Endothelial cell of umbilical vein (primary cell): ENCODE data around the gene DESI2. TPM values are rescaled to one million over a fixed set of nuclear protein-coding genes. Genes with fewer than 3 reads are reported as not detected.

ENCODE experiments used
- BruUV-seq: library from RNA; stranded (reverse); fragments of 400-500 nt; replicated peaks from 2 replicates; lab custom pipeline; 2021; lab: Mats Ljungman, UMichigan
- CTCF ChIA-PET: fragments of 300-600, 350-600 bp; sonication (Branson Sonifier 250); formaldehyde crosslinking; loops from one replicate; lab custom pipeline; 2021; ENCODE audit warnings: antibody characterized with exemption, inconsistent platforms; lab: Charles Lee
- POLR2A ChIA-PET: fragments of 300-600, 350-600 bp; sonication (Branson Sonifier 250); formaldehyde crosslinking; loops from one replicate; lab custom pipeline; 2021; ENCODE audit warnings: antibody characterized with exemption, inconsistent platforms; lab: Charles Lee
- DNase-seq: peaks from one replicate; pipeline ENCODE4 v3.0.0-alpha.2; 2011; ENCODE audit warnings: low read depth, low spot score
- FAIRE-seq: peaks from 2 replicates; lab custom pipeline; 2011; peaks lifted over from hg19 to GRCh38; lab: Jason Lieb, UNC
- H2AFZ ChIP-seq: 2 replicates; pipeline ENCODE4 v1.6.0; 2012; ENCODE audit warnings: low read depth, low read length, control low read depth, inconsistent platforms
- H3K27ac ChIP-seq: 2 replicates; pipeline ENCODE4 v1.5.1; 2011; ENCODE audit warnings: low read depth, mild to moderate bottlenecking, control low read depth, low read length, moderate library complexity; ENCODE audit not compliant: insufficient read depth
- H3K27me3 ChIP-seq, 2 experiments: 2 replicates each; pipeline versions ENCODE4 v1.6.0 to v1.6.1; 2011; ENCODE audit warnings: low read length in 2 of 2, mixed read lengths in 1 of 2; ENCODE audit not compliant: control insufficient read depth in 2 of 2, insufficient read depth in 2 of 2
- H3K36me3 ChIP-seq, 2 experiments: 2 replicates in 1 of 2; 3 replicates in 1 of 2; pipeline ENCODE4 v1.5.1; 2011; ENCODE audit warnings: low read length in 2 of 2, mild to moderate bottlenecking in 1 of 2, moderate library complexity in 1 of 2; ENCODE audit not compliant: control insufficient read depth in 2 of 2, insufficient read depth in 2 of 2; ENCODE audit errors: extremely low read depth in 1 of 2
- H3K4me1 ChIP-seq: 3 replicates; pipeline ENCODE4 v1.5.1; 2011; ENCODE audit warnings: mild to moderate bottlenecking, low read length; ENCODE audit not compliant: control insufficient read depth, insufficient read depth; ENCODE audit errors: extremely low read depth
- H3K4me2 ChIP-seq: 2 replicates; pipeline ENCODE4 v1.6.1; 2011; ENCODE audit warnings: low read length, control low read depth, mixed read lengths; ENCODE audit not compliant: insufficient read depth
- H3K4me3 ChIP-seq, 3 experiments: fragments of 200-600 bp in 1 of 3; sonication (generic), shearing (Covaris generic) in 1 of 3; replicated peaks in 1 of 3; 2 replicates each; pipeline ENCODE4 v1.5.1; 2011 to 2016; ENCODE audit warnings: control low read depth in 3 of 3, low read length in 3 of 3, mild to moderate bottlenecking in 2 of 3, inconsistent platforms in 1 of 3, low read depth in 1 of 3, moderate library complexity in 1 of 3; ENCODE audit not compliant: insufficient read depth in 1 of 3
- H3K79me2 ChIP-seq: 2 replicates; pipeline ENCODE4 v1.6.0; 2012; ENCODE audit warnings: low read length, inconsistent platforms; ENCODE audit not compliant: control insufficient read depth, insufficient read depth
- H3K9ac ChIP-seq: replicated peaks from 2 replicates; pipeline ENCODE3; 2011; ENCODE audit warnings: low read length, control low read depth; ENCODE audit not compliant: insufficient read depth; ENCODE audit errors: extremely low read depth
- H3K9me1 ChIP-seq: replicated peaks from 3 replicates; pipeline ENCODE4 v1.6.0; 2011; ENCODE audit warnings: mild to moderate bottlenecking, low read length; ENCODE audit not compliant: control insufficient read depth, insufficient read depth; ENCODE audit errors: extremely low read depth
- H3K9me3 ChIP-seq: replicated peaks from 2 replicates; pipeline ENCODE4 v1.5.1; 2012; ENCODE audit warnings: low read length, inconsistent platforms; ENCODE audit not compliant: control insufficient read depth, insufficient read depth
- H4K20me1 ChIP-seq: replicated peaks from 2 replicates; pipeline ENCODE3; 2011; ENCODE audit warnings: mild to moderate bottlenecking, low read length; ENCODE audit not compliant: control insufficient read depth, insufficient read depth; ENCODE audit errors: extremely low read depth
- FOS ChIP-seq: IDR thresholded peaks from 2 replicates; pipeline ENCODE4 v1.6.1; 2011; ENCODE audit warnings: mild to moderate bottlenecking, low read length, moderate library complexity, borderline replicate concordance; ENCODE audit not compliant: insufficient read depth
- GATA2 ChIP-seq: IDR thresholded peaks from 2 replicates; pipeline ENCODE4 v1.7.0; 2011; ENCODE audit warnings: low read depth, mild to moderate bottlenecking, moderate library complexity, mixed read lengths, low read length; ENCODE audit not compliant: insufficient read length, insufficient read depth
- JUN ChIP-seq: IDR thresholded peaks from 2 replicates; pipeline ENCODE4 v1.6.1; 2011; ENCODE audit warnings: borderline replicate concordance, low read depth; ENCODE audit not compliant: insufficient read length, insufficient read depth
- MYC ChIP-seq: IDR thresholded peaks from one replicate; pipeline ENCODE4 v1.6.1; 2011; ENCODE audit warnings: mild to moderate bottlenecking, low read depth, low read length
- POLR2A ChIP-seq: IDR thresholded peaks from 2 replicates; pipeline ENCODE4 v1.6.1; 2012; ENCODE audit warnings: low read depth, mild to moderate bottlenecking, control low read depth, low read length
- dilution Hi-C: fragments of 300-500 bp; cut with MboI; formaldehyde crosslinking; loops from one replicate; pipeline ENCODE4 v1.15.0; 2019; ENCODE audit warnings: low sequenced_read_pairs; ENCODE audit not compliant: extremely low pct_ligation_motif_present
- intact Hi-C: fragments of 100-400 bp; cut with micrococcal nuclease; formaldehyde crosslinking; loops from one replicate; pipeline ENCODE4 v1.10.0; 2022
- polyA plus RNA-seq, 4 experiments: library from polyadenylated mRNA; depleted of rRNA in 3 of 4; stranded (reverse) in 3 of 4; unstranded in 1 of 4; fragments of >200 nt; gene quantifications; 2 replicates each; pipeline versions ENCODE4 v1.2.1 to v1.2.3, GENCODE V29; 2011 to 2012; ENCODE audit warnings: missing spikeins in 1 of 4
- total RNA-seq: library from RNA; stranded (reverse); gene quantifications from 2 replicates; pipeline ENCODE4 v1.2.3, GENCODE V29; 2021
- TF ChIP-seq, protein P1 (sequence below): IDR thresholded peaks from 2 replicates; pipeline ENCODE4 v1.6.1; 2011; ENCODE audit not compliant: insufficient read depth, insufficient read length

The DESI2 gene
- total and polyA plus RNA-seq, 2 donors (not counting 3 experiments of a cell fraction or from before 2014, with no cell fraction given) = 22.9 to 37.2 TPM

DNA sequence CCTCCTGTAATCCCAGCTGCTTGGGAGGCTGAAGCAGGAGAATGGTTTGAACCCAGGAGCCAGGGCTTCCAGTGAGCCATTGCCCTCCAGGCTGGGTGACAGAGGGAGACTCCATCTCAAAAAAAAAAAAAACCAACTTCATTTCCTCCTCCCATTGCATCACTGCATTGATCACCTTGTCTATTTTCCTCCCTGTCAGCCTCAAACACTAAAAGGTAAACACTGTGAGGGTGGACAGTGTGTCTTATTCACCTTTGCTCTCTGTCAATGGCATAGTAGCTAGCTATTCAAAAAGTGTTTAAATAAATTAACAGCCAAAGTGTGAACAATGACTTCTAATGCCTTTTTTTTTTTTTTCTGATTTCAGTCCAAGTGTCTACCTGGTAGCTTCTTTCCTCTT, 13.4 kb upstream of the DESI2 start:
- intact Hi-C loops (no loop called here), dilution Hi-C loops (no loop called here)
- H3K27ac ChIP-seq = no peak overlapping the region
- H3K27me3 ChIP-seq = peaks cover 9 to 14% of the 10 kb centered on the region in 2 experiments
- no peaks in the 10 kb centered on the region for H3K4me1 ChIP-seq
- H3K36me3 ChIP-seq = no peaks in the 10 kb centered on the region
- FAIRE-seq (no peak), DNase-seq (no peak)
- H2AFZ ChIP-seq = no peak overlapping the region
- H4K20me1 ChIP-seq = no peaks in the 10 kb centered on the region
- no peak overlapping the region for H3K4me3 ChIP-seq
- ChIA-PET CTCF (interaction anchor here (0.6 to 2.0 kb wide), 3 partner anchors 13 to 395 kb away, joined by 3 to 4 read pairs (median 4); no protein-coding TSS in a partner anchor), POLR2A (no interaction called here)
- no peaks in the 10 kb centered on the region for H3K9me3 ChIP-seq
- H3K4me2 ChIP-seq = no peak overlapping the region
- no TSS peak for BruUV-seq
- no peaks in the 10 kb centered on the region for H3K9me1 ChIP-seq
- TF ChIP-seq, protein P1, sequence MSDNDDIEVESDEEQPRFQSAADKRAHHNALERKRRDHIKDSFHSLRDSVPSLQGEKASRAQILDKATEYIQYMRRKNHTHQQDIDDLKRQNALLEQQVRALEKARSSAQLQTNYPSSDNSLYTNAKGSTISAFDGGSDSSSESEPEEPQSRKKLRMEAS = no peak
- TF ChIP-seq JUN = no peak
- no peak overlapping the region for H3K9ac ChIP-seq
- H3K79me2 ChIP-seq = no peaks in the 10 kb centered on the region

DNA sequence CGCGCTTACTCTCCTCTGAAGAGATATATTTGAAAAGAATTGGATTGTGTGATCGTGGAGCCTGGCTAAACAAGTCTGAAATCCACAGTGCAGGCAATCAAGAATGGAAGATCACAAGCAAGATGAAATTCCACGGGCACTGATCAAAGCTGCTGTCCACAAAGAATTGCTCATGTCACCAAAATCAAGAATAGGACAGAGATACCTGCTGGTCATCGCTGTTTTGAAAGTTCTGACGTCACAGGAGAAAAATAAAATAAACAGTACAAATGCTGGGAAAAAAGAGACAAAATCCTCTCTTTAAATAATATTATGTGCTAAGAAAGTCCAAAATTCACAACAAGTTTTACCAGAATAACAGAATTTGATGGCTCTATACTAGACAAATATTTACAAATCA, 12.0 kb upstream of the DESI2 start:
- Histone ChIP-seq H3K79me2 (no peaks in the 10 kb centered on the region), H3K4me3 (no peak overlapping the region), H3K9me1 (no peaks in the 10 kb centered on the region), H3K27me3 (peaks cover 9 to 14% of the 10 kb centered on the region in 2 experiments), H3K36me3 (no peaks in the 10 kb centered on the region), H3K9me3 (no peaks in the 10 kb centered on the region), H2AFZ (no peak overlapping the region), H4K20me1 (no peaks in the 10 kb centered on the region), H3K27ac (no peak overlapping the region), H3K9ac (no peak overlapping the region), H3K4me2 (no peak overlapping the region), H3K4me1 (no peaks in the 10 kb centered on the region)
- TF ChIP-seq POLR2A (no peak), GATA2 (no peak), FOS (no peak), MYC (no peak)
- TF ChIP-seq, protein P1 = no peak
- no peak for DNase-seq
- dilution Hi-C loops = no loop called here
- ChIA-PET CTCF (interaction anchor here (0.6 to 2.0 kb wide), 3 partner anchors 15 to 37 kb away, joined by 3 to 4 read pairs (median 4); no protein-coding TSS in a partner anchor), POLR2A (no interaction called here)
- intact Hi-C loops = no loop called here
- FAIRE-seq = no peak
- no TSS peak for BruUV-seq
